AG04450 (cell line): ENCODE measurements around the gene CHI3L1. TPM values are rescaled to one million over a fixed set of nuclear protein-coding genes. Genes with fewer than 3 reads are reported as not detected.

Experiments used
- CTCF ChIA-PET: fragments of 300-600, 350-600 bp; formaldehyde crosslinking; extraction: SDS; loops from one replicate; lab custom pipeline; 2022; ENCODE audit warnings: antibody characterized with exemption, inconsistent platforms; lab: Charles Lee
- POLR2A ChIA-PET: fragments of 350-600 bp; formaldehyde crosslinking; extraction: SDS; loops from one replicate; lab custom pipeline; 2021; ENCODE audit warnings: antibody characterized with exemption, inconsistent platforms; lab: Yijun Ruan, JAX
- DNase-seq: peaks from one replicate; pipeline ENCODE4 v3.0.0-alpha.2; 2011; ENCODE audit warnings: low read depth, low spot score
- H3K27ac ChIP-seq: one replicate; pipeline ENCODE4 v1.5.1; 2012; ENCODE audit warnings: low read depth, low read length, control low read depth
- H3K27me3 ChIP-seq: one replicate; pipeline ENCODE4 v1.6.0; 2012; ENCODE audit warnings: low read length; ENCODE audit not compliant: control insufficient read depth, insufficient read depth
- H3K4me3 ChIP-seq: 2 replicates; pipeline ENCODE4 v1.5.1; 2011; ENCODE audit warnings: mild to moderate bottlenecking, low read depth, low read length, control low read depth
- H3K9me3 ChIP-seq: 2 replicates; pipeline ENCODE4 v1.5.1; 2012; ENCODE audit warnings: low read length; ENCODE audit not compliant: control insufficient read depth, insufficient read depth
- polyA plus RNA-seq: library from polyadenylated mRNA; depleted of rRNA; stranded (reverse); fragments of >200 nt; gene quantifications from 2 replicates; pipeline ENCODE4 v1.2.3, GENCODE V29; 2011
- TF ChIP-seq, protein P1 (sequence below): IDR thresholded peaks from 2 replicates; pipeline ENCODE4 v1.5.1; 2011; ENCODE audit warnings: low read depth, low read length, control low read depth, inconsistent platforms

Gene CHI3L1
- polyA plus RNA-seq, 1 experiment, result 6.4 TPM

DNA sequence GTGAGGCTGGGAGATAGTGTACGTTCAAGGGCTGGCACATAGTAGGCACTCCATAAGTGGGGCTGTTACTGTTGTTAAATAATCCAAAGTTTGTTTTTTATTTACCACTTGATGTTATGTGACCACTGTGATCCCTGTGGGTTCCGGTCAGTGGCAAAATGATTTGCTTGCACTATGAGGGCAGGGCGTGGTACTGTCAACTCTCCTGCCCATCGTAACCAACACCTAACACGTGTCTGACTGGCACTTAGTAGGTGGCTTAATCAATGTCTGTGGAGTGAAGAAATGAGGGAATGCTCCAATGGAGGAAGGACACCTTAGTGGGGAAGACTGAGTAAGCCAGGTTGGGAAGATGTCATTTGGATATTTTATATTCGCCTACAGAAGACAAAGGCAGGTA is 44.4 kb downstream of the CHI3L1 start:
- no peak for DNase-seq
- H3K27me3 ChIP-seq, result peaks cover 34% of the 10 kb centered on the region
- no peak overlapping the region for H3K4me3 ChIP-seq
- no peak overlapping the region for H3K27ac ChIP-seq
- ChIA-PET CTCF (interaction anchor here (1.5 kb wide), 1 partner anchor 24 kb away, joined by 5 read pairs; no protein-coding TSS in a partner anchor), POLR2A (no interaction called here)
- TF ChIP-seq, protein P1, sequence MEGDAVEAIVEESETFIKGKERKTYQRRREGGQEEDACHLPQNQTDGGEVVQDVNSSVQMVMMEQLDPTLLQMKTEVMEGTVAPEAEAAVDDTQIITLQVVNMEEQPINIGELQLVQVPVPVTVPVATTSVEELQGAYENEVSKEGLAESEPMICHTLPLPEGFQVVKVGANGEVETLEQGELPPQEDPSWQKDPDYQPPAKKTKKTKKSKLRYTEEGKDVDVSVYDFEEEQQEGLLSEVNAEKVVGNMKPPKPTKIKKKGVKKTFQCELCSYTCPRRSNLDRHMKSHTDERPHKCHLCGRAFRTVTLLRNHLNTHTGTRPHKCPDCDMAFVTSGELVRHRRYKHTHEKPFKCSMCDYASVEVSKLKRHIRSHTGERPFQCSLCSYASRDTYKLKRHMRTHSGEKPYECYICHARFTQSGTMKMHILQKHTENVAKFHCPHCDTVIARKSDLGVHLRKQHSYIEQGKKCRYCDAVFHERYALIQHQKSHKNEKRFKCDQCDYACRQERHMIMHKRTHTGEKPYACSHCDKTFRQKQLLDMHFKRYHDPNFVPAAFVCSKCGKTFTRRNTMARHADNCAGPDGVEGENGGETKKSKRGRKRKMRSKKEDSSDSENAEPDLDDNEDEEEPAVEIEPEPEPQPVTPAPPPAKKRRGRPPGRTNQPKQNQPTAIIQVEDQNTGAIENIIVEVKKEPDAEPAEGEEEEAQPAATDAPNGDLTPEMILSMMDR, result no peak
- no peaks in the 10 kb centered on the region; the same call in 1 of the 2 replicates for H3K9me3 ChIP-seq

DNA sequence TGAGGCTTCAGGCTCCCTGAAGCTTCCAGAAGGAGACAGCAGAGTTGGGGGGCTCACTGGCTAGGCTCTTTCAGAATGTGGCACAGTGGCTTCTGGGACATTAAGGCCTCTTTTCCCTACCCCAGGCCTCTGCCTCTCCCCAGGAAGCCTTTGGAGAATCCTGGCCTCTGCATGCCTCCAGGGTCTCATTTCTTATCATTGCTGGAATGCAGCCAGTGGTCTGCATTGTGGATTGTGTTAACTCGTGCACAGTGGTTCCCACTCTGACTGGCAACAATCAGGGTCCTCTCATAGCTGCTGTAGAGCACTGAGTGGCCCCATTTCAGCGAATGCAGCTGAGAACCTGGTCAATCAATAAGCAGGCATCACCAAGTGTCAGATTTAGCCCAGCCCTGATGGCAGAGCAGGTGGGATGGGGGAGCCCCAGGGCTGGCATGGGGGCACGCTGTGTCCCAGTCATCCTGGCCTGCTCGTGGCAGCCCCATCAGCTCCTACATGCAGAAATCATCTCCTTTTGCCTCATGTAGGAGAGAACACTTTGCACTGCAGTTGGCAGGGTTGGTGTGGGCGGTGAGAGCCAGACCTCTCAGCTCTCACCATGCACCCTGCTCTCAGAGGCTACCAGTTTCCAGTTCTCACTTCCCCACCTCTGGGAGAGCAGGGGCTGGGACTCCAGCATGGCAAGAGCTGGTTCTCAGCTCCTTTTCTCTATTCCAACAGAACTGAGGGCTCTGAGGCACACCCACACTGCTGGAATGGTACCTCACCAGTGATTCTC is 45.6 kb downstream of the CHI3L1 start:
- POLR2A ChIA-PET, result interaction anchor here (0.6 kb wide), 1 partner anchor 323 kb away, joined by 7 read pairs; no protein-coding TSS in a partner anchor
- Histone ChIP-seq H3K4me3 (no peak overlapping the region), H3K27me3 (peaks cover 40% of the 10 kb centered on the region), H3K9me3 (no peaks in the 10 kb centered on the region; the same call in 1 of the 2 replicates), H3K27ac (no peak overlapping the region)
- no peak for DNase-seq
- CTCF ChIA-PET, result interaction anchor here (1.1 kb wide), 1 partner anchor 23 kb away, joined by 3 read pairs; no protein-coding TSS in a partner anchor
- TF ChIP-seq, protein P1, result no peak

DNA sequence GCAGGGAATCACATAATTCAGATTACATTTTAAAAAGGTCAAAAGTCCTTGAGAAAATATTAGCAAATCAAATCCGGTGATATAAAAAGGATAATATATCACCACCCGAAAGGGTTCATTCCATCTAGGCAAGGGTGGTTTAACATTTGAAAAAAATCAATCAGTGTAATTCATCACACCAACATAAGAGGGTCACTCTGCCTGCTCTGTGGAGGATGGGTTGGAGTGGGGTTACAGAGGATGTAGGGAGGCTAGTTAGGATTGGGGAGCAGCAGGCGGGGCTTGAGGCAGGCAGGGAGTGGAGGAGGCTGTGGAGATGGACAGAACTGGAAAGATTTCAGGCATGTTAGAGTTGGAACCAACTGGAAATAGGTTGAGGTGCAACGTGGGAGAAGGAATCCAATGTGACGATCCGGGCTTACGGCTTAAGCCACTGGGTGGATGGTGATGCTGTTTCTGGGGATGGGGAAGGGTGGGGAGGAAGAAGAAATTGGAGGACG is 46.5 kb downstream of the CHI3L1 start:
- Histone ChIP-seq H3K4me3 (no peak overlapping the region), H3K27ac (no peak overlapping the region), H3K27me3 (peaks cover 40% of the 10 kb centered on the region), H3K9me3 (no peaks in the 10 kb centered on the region; the same call in 1 of the 2 replicates)
- TF ChIP-seq, protein P1, result no peak
- ChIA-PET CTCF (interaction anchor here (1.1 kb wide), 1 partner anchor 22 kb away, joined by 3 read pairs; no protein-coding TSS in a partner anchor), POLR2A (no interaction called here)
- no peak for DNase-seq

- no peak for DNase-seq
- ChIA-PET CTCF (interaction anchor here (0.9 to 1.0 kb wide), 2 partner anchors 12 to 20 kb away, joined by 3 to 4 read pairs; no protein-coding TSS in a partner anchor), POLR2A (no interaction called here)
- Histone ChIP-seq H3K4me3 (no peak overlapping the region), H3K9me3 (no peaks in the 10 kb centered on the region; the same call in 1 of the 2 replicates), H3K27ac (no peak overlapping the region), H3K27me3 (peaks cover 39% of the 10 kb centered on the region)
- TF ChIP-seq, protein P1, result no peak
These were observed 48.4 kb downstream of the CHI3L1 start for GRCh38 chr1:203138066-203138465.

DNA sequence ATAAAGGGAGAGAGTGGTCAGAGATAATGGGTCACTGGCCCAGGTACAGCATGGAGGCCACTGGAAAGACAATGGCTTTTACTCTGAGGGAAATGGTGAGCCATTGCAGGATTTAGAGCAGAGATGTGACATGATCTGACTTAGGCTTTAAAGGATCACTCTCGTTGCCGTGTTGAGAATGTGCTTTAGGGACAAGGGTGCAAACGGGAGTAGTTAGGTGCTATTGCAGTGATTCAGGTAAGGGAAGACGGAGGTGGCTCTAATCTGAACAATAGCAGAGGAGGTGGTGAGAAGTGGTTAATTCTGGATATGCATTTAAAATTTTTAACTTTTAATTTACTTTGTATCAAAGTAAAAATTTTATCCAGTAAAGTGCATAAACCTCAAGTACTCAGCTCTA is 49.2 kb downstream of the CHI3L1 start:
- ChIA-PET CTCF (interaction anchor here (0.5 to 0.8 kb wide), 3 partner anchors 17 to 130 kb away, joined by 3 read pairs; no protein-coding TSS in a partner anchor), POLR2A (no interaction called here)
- peaks cover 39% of the 10 kb centered on the region for H3K27me3 ChIP-seq
- TF ChIP-seq, protein P1, result no peak
- H3K4me3 ChIP-seq, result no peak overlapping the region
- no peak overlapping the region for H3K27ac ChIP-seq
- H3K9me3 ChIP-seq, result no peaks in the 10 kb centered on the region
- DNase-seq, result no peak
